HFFc6 (cell line): ENCODE results near the gene NLRP1. TPM values are rescaled to one million over a fixed set of nuclear protein-coding genes. Genes with fewer than 3 reads are reported as not detected.

Source experiments
- DNase-seq: peaks from one replicate; pipeline ENCODE4 v3.0.0-alpha.2; 2018
- H3K27ac Mint-ChIP-seq: 2 replicates; pipeline ENCODE4 v1.8.0; 2020; ENCODE audit warnings: mild to moderate bottlenecking, mixed read lengths
- H3K27me3 Mint-ChIP-seq: 2 replicates; pipeline ENCODE4 v1.8.0; 2021; ENCODE audit warnings: mild to moderate bottlenecking, moderate library complexity, mixed read lengths; ENCODE audit not compliant: insufficient read depth
- H3K36me3 Mint-ChIP-seq: 2 replicates; pipeline ENCODE4 v1.8.0; 2021; ENCODE audit warnings: low read depth, mixed read lengths
- H3K4me1 Mint-ChIP-seq: 2 replicates; pipeline ENCODE4 v1.8.0; 2020; ENCODE audit warnings: low read depth, mixed read lengths
- H3K4me3 Mint-ChIP-seq: 2 replicates; pipeline ENCODE4 v1.8.0; 2020; ENCODE audit warnings: mild to moderate bottlenecking, moderate library complexity, mixed read lengths
- H3K9me3 Mint-ChIP-seq: 2 replicates; pipeline ENCODE4 v1.8.0; 2020; ENCODE audit warnings: mild to moderate bottlenecking, mixed read lengths
- CTCF ChIP-seq: fragments of 200-600 bp; sonication (generic); IDR thresholded peaks from 2 replicates; pipeline ENCODE4 v1.5.0; 2021; ENCODE audit warnings: antibody characterized with exemption, mild to moderate bottlenecking
- total RNA-seq, 6 experiments: library from RNA; stranded (reverse); fragmentation: NEBNext Ultra II Directional; extraction: Animal tissue kit (Norgen Biotek cat#: 25700); gene quantifications; 2 replicates in 1 of 6; 3 replicates in 5 of 6; pipeline ENCODE4 v1.2.3, GENCODE V29; 2021

Gene NLRP1
- total RNA-seq, 6 experiments from 2014 or later = 26.9 to 44.9 (median 40.6) TPM

- Mint-ChIP-seq H3K9me3 (no peaks in the 10 kb centered on the region), H3K27me3 (0 out of 2 replicates have a peak, but pooled peaks cover 3% of the 10 kb centered on the region), H3K4me1 (peaks cover 33% of the 10 kb centered on the region), H3K36me3 (peaks cover 29% of the 10 kb centered on the region), H3K4me3 (no peak overlapping the region), H3K27ac (no peak overlapping the region)
- DNase-seq = no peak
- no peak for TF ChIP-seq CTCF
Measured at GRCh38 chr17:5553479-5553878, 30.8 kb downstream of the NLRP1 start.

GRCh38 chr17:5552841-5553240 is 31.5 kb downstream of the NLRP1 start:
- peak overlapping the region; percentile 4; the same call in 1 of the 2 replicates for H3K27ac Mint-ChIP-seq
- TF ChIP-seq CTCF = no peak
- peaks cover 31% of the 10 kb centered on the region for H3K4me1 Mint-ChIP-seq
- H3K9me3 Mint-ChIP-seq = no peaks in the 10 kb centered on the region
- H3K36me3 Mint-ChIP-seq = peaks cover 35% of the 10 kb centered on the region
- no peak for DNase-seq
- H3K4me3 Mint-ChIP-seq = no peak overlapping the region
- H3K27me3 Mint-ChIP-seq = 0 out of 2 replicates have a peak, but pooled peaks cover 3% of the 10 kb centered on the region

GRCh38 chr17:5545051-5545987 is 39.0 kb downstream of the NLRP1 start:
- Mint-ChIP-seq H3K9me3 (no peaks in the 10 kb centered on the region), H3K36me3 (peaks cover 19% of the 10 kb centered on the region), H3K27ac (no peak overlapping the region; the same call in 1 of the 2 replicates), H3K4me1 (no peaks in the 10 kb centered on the region), H3K4me3 (no peak overlapping the region), H3K27me3 (no peaks in the 10 kb centered on the region)
- DNase-seq = no peak
- no peak for TF ChIP-seq CTCF

GRCh38 chr17:5544115-5544514 is 40.2 kb downstream of the NLRP1 start:
- Mint-ChIP-seq H3K4me3 (no peak overlapping the region), H3K4me1 (no peaks in the 10 kb centered on the region), H3K9me3 (no peaks in the 10 kb centered on the region), H3K27ac (no peak overlapping the region), H3K27me3 (no peaks in the 10 kb centered on the region), H3K36me3 (peaks cover 19% of the 10 kb centered on the region)
- TF ChIP-seq CTCF = no peak
- no peak for DNase-seq

- H3K4me3 Mint-ChIP-seq = no peak overlapping the region
- TF ChIP-seq CTCF = no peak
- H3K27ac Mint-ChIP-seq = no peak overlapping the region
- no peaks in the 10 kb centered on the region for H3K4me1 Mint-ChIP-seq
- H3K27me3 Mint-ChIP-seq = no peaks in the 10 kb centered on the region
- no peak for DNase-seq
- H3K9me3 Mint-ChIP-seq = no peaks in the 10 kb centered on the region
- no peaks in the 10 kb centered on the region; the same call in none of the 2 replicates for H3K36me3 Mint-ChIP-seq
Measured at GRCh38 chr17:5541610-5542202, 42.6 kb downstream of the NLRP1 start.
